LHCN-M2 (cell line): Measurements from ENCODE around the gene ZNF808. TPM values are rescaled to one million over a fixed set of nuclear protein-coding genes. Genes with fewer than 3 reads are reported as not detected.
"Not testable (repeated sequence)": the region's sequence is repeated elsewhere in the genome, so short reads cannot be mapped to it uniquely, and the experiment has no call there.

ENCODE experiments used
- DNase-seq: peaks from one replicate; pipeline ENCODE4 v3.0.0-alpha.2; 2012; ENCODE audit warnings: low read depth
- total RNA-seq: library from RNA; depleted of rRNA; stranded (reverse); fragments of >200 nt; gene quantifications from 2 replicates; pipeline ENCODE4 v1.2.3, GENCODE V29; 2014; rRNA removed

The ZNF808 gene
- total RNA-seq, 1 experiment from 2014 or later, result 16.1 TPM

DNA sequence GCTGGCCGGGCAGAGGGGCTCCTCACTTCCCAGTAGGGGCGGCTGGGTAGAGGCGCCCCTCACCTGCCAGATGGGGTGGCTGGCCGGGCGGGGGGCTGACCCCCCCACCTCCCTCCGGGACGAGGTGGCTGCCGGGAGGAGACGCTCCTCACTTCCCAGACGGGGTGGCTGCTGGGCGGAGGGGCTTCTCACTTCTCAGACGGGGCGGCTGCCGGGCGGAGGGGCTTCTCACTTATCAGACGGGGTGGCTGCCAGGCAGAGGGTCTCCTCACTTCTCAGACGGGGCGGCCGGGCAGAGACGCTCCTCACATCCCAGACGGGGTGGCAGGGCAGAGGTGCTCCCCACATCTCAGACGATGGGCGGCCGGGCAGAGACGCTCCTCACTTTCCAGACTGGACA, 66.0 kb downstream of the ZNF808 start:
- not testable (repeated sequence) for DNase-seq

DNA sequence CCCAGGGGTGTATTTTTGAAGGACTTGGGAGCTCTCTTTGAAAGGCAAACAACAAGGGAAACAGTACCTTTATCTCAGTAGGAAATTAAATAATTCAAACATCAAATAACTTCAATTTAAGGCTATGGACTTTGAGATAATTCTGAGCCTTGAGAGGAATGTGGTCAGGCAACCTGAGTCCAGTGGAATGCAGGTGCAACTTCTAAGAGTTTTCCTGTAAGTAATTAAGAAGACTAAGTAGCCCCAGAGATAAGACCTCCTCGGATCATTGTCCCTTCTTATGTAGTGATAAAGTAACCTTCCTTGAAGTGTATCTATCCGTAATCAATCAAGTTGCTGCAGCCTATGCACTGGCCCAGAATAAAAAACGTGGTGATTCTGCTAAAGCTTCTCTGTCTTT, 71.8 kb downstream of the ZNF808 start:
- DNase-seq, result no peak

DNA sequence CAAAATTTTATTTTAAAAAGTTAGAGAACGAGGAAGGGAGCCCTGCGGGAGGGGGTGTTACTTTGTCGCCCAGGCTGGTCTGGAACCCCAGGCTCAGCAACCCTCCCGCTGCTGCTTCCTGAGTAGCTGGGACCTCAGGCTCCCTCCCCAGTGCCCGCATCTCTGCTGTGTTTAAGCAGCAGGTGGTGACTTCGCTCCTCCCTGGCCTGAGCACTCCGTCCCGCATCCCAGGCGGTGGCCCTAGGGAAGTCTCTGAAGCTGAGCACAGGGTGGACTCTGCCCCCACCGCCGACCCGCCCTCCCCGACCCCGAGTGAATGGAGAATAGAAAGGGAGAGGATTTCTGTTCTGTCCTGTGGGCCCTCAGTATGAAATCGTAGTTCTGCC, 73.2 kb downstream of the ZNF808 start:
- DNase-seq, result no peak

DNA sequence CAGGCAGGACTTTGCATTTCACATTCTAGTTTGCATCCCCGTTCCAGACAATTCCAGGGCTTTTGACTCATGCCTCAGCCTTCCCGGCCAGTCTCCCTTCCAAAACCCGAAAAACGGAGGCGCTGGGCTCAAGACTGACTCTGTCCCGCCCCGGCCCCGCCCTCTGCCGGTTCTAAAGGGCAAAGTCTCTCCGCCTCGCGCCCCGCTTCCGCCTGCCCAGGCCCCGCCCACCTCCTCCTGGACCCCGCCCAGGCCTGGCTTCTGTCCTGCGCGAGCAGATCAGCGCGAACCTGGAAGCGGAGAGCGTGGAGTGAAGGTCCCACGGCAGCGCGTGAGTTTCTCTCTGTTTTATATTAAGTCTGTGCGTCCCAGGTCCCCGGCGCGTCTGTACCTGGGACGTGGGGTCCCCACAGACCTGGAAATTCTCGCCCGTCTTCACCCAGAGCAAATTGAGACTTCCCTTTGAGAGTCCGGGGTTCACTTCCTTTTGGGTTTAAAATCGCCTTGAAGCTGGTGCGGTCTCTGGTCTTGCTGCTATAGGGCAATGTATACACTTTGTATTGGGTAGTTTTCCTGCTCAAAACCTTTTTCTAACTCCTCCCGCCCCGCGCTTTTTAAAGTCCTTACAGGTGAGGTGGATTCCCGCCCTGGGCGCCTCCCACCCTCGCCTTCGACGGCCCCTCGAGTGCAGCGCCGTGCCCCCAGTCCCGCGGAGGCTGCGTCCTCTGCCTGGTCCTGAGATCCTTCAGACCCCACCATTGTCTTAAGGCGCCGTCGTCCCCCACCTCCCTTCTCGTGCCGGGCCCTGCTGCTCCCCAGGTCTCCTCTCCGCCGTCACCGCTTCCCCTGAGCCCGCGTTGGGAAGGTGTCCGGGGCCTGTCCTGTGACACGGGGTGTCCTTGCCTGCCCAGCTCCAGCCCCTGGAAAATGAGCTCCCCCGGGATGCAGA, 73.8 kb downstream of the ZNF808 start:
- DNase-seq, result peak; percentile 86

DNA sequence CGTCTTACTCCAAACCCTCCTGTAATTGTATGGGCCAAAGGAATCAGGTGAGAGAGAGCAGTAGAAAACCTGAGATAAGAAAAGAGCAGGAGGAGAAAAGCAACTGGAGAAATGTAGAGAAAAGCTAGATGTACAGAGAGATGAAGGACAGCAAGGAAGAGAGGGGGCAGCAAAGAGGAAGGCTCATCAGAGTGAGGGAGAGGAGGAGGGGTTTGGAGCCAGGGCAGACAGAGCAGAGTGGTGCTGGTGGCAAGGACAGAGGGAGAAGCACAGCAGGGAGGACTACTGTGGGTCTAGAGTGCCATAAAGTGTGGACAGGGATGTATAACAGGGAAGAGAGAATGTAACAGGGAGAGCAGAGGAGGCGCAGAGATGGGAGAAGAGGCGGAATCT, 74.5 kb downstream of the ZNF808 start:
- DNase-seq, result not testable (repeated sequence)

DNA sequence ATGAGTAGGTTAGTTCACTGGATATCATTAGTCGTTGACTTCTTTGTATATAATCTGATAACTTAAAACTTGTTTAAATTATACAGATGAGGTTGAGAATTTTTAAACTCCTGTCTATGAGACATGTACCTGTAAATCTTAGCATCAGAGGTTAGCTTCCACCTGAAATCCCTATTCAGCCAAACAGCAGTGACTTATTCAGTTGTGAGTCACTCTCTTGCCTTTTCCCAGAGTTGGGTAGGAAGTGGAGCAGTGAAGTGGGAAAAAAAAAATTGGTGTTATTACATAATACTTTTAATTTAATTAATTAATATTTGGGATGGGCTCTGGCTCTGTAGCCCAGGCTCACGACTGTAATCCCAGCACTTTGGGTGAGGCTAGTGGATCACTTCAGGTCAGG, 75.5 kb downstream of the ZNF808 start:
- no peak for DNase-seq

DNA sequence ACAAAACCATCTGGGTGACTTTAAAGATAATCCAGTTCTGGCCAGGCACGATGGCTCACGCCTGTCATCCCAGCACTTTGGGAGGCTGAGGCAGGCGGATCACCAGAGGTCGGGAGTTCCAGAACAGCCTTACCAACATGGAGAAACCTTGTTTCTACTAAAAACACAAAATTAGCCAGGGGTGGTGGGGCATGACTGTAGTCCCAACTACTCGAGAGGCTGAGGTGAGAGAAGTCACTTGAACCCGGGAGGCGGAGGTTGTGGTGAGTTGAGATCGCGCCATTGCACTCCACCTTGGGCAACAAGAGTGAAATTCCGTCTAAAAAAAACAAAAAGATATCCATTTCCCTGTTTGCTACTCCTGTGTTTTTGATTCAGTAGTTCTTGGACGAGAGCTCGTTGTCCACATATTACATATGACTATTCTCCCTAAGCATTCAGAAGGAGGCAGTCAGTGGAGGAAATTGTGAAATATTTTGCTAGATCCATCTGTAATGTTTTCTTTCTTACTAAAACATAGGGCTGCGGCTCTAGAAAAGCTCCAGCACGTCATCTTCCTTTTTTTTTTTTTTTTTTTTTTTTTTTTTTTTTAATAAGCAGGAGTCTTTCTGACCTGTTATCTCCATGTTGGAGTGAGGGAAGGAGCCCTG, 76.2 kb downstream of the ZNF808 start:
- no peak for DNase-seq

Other genes with a start within 250 kb of the ZNF808 start
- gene ZNF480, start 230.5 kb upstream of the ZNF808 start, total RNA-seq, result 8.1 and 11.9 TPM in 2 replicates
- gene ZNF610, start 191.4 kb upstream of the ZNF808 start, total RNA-seq, result 1.8 and 2.4 TPM in 2 replicates
- gene ZNF880, start 157.7 kb upstream of the ZNF808 start, total RNA-seq, result 19.3 and 23.7 TPM in 2 replicates
- gene ZNF528, start 129.8 kb upstream of the ZNF808 start, total RNA-seq, result 13.9 and 14.7 TPM in 2 replicates
- gene ZNF534, start 98.5 kb upstream of the ZNF808 start, total RNA-seq, result not detected in 2 replicates
- gene ZNF578, start 74.1 kb upstream of the ZNF808 start, total RNA-seq, result 2.0 and 5.6 TPM in 2 replicates
- gene ZNF701, start 42.6 kb downstream of the ZNF808 start, total RNA-seq, result 6.5 and 8.0 TPM in 2 replicates
- 46.2 and 59.2 TPM in 2 replicates for gene ZNF83, start 110.7 kb downstream of the ZNF808 start, total RNA-seq
- gene ZNF611, start 207.4 kb downstream of the ZNF808 start, total RNA-seq, result 10.8 and 11.5 TPM in 2 replicates